Esophagus squamous epithelium (tissue), 4 donors: ENCODE measurements around the gene SLC22A3.
"Not testable (repeated sequence)": the region's sequence is repeated elsewhere in the genome, so short reads cannot be mapped to it uniquely, and the experiment has no call there.

Experiments
- POLR2A ChIP-seq, 4 donors: fragments of 450-650 bp; IDR thresholded peaks; one replicate each; pipeline ENCODE4 v1.6.1; 2017; ENCODE audit warnings: antibody characterized with exemption in 4 of 4, mild to moderate bottlenecking in 4 of 4, moderate library complexity in 3 of 4
- TF ChIP-seq, protein P1 (sequence below), 6 experiments: fragments of 450-650 bp in 4 of 6; fragments of 200-600 bp in 2 of 6; sonication (generic) in 2 of 6; IDR thresholded peaks; one replicate each; pipeline ENCODE4 v1.5.1; 2016 to 2019; ENCODE audit warnings: antibody characterized with exemption in 6 of 6, mild to moderate bottlenecking in 4 of 6, moderate library complexity in 4 of 6

DNA sequence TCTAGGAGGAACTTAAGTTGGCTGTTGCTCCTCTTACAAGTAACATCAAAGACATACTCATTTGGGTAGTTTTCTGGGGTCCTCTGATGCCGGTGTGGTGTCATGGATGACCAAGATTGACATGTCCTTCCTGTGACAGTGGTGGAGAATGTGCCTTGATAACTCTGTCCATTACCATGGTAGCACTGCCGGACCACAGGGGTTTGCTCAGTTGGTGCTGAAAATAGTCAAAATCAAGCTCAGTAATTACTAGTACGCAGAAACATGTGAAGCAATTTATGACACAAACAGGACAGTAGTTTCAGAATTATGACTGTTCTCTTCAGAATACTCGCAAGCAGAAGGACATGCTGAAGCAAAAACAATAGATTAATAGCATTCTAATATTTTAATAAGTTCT, 128.9 kb downstream of the SLC22A3 start:
- TF ChIP-seq, protein P1, sequence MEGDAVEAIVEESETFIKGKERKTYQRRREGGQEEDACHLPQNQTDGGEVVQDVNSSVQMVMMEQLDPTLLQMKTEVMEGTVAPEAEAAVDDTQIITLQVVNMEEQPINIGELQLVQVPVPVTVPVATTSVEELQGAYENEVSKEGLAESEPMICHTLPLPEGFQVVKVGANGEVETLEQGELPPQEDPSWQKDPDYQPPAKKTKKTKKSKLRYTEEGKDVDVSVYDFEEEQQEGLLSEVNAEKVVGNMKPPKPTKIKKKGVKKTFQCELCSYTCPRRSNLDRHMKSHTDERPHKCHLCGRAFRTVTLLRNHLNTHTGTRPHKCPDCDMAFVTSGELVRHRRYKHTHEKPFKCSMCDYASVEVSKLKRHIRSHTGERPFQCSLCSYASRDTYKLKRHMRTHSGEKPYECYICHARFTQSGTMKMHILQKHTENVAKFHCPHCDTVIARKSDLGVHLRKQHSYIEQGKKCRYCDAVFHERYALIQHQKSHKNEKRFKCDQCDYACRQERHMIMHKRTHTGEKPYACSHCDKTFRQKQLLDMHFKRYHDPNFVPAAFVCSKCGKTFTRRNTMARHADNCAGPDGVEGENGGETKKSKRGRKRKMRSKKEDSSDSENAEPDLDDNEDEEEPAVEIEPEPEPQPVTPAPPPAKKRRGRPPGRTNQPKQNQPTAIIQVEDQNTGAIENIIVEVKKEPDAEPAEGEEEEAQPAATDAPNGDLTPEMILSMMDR (IDR thresholded peaks at IDR 0.05), result not testable (repeated sequence)
- not testable (repeated sequence) for TF ChIP-seq POLR2A (IDR thresholded peaks at IDR 0.05)
